NCI-H1417 treated with DMSO at 0.1 percent for 48 hours (cell line): ENCODE data around the gene LAMA2.

Experiments used
- DNase-seq: peaks from one replicate; lab custom pipeline; 2025; lab: John Stamatoyannopoulos, UW

The LAMA2 gene

GRCh38 chr6:129454488-129454887 is 571.5 kb downstream of the LAMA2 start:
- DNase-seq, result no peak

- DNase-seq, result no peak
These were observed 572.3 kb downstream of the LAMA2 start for GRCh38 chr6:129455126-129455769.

- DNase-seq, result no peak
These were observed 577.3 kb downstream of the LAMA2 start for GRCh38 chr6:129460221-129460620.

- DNase-seq, result no peak
These were observed 586.2 kb downstream of the LAMA2 start for GRCh38 chr6:129469070-129469662.

- no peak for DNase-seq
These were observed 589.3 kb downstream of the LAMA2 start for GRCh38 chr6:129472239-129472638.

- DNase-seq, result no peak
These were observed 590.6 kb downstream of the LAMA2 start for GRCh38 chr6:129473546-129473945.

GRCh38 chr6:129475477-129476247 is 592.7 kb downstream of the LAMA2 start:
- no peak for DNase-seq

GRCh38 chr6:129476248-129476564 is 593.3 kb downstream of the LAMA2 start:
- no peak for DNase-seq

- no peak for DNase-seq
These were observed 593.9 kb downstream of the LAMA2 start for GRCh38 chr6:129476810-129477209.

- no peak for DNase-seq
These were observed 595.4 kb downstream of the LAMA2 start for GRCh38 chr6:129478379-129478778.

- no peak for DNase-seq
These were observed 598.8 kb downstream of the LAMA2 start for GRCh38 chr6:129481706-129482105.

GRCh38 chr6:129485746-129486145 is 602.8 kb downstream of the LAMA2 start:
- no peak for DNase-seq

- DNase-seq, result no peak
These were observed 603.4 kb downstream of the LAMA2 start for GRCh38 chr6:129486327-129486726.

- peak; percentile 79 for DNase-seq
These were observed 605.4 kb downstream of the LAMA2 start for GRCh38 chr6:129488313-129488712.

GRCh38 chr6:129489215-129489765 is 606.4 kb downstream of the LAMA2 start:
- no peak for DNase-seq

GRCh38 chr6:129490521-129491255 is 607.8 kb downstream of the LAMA2 start:
- DNase-seq, result no peak

GRCh38 chr6:129491436-129491835 is 608.5 kb downstream of the LAMA2 start:
- DNase-seq, result no peak

- no peak for DNase-seq
These were observed 609.3 kb downstream of the LAMA2 start for GRCh38 chr6:129492260-129492659.

GRCh38 chr6:129493354-129493902 is 610.5 kb downstream of the LAMA2 start:
- no peak for DNase-seq

GRCh38 chr6:129494099-129494498 is 611.2 kb downstream of the LAMA2 start:
- DNase-seq, result no peak

- no peak for DNase-seq
These were observed 611.6 kb downstream of the LAMA2 start for GRCh38 chr6:129494586-129494985.

GRCh38 chr6:129495652-129496051 is 612.7 kb downstream of the LAMA2 start:
- no peak for DNase-seq
